PC-3 (cell line): ENCODE measurements around the gene IL1RAPL1. TPM values are rescaled to one million over a fixed set of nuclear protein-coding genes. Genes with fewer than 3 reads are reported as not detected.

Experiments
- ATAC-seq: fragments of 200-7000 bp; cut with Tn5 transposase; 2 replicates; pipeline ENCODE4 v1.9.1; 2020; ENCODE audit warnings: mild to moderate bottlenecking, moderate library complexity
- BruUV-seq: library from RNA; stranded (reverse); fragments of 400-500 nt; replicated peaks from 2 replicates; lab custom pipeline; 2021; lab: Mats Ljungman, UMichigan
- CTCF ChIA-PET: fragments of 300-600 bp; sonication (Branson Sonifier 250); formaldehyde crosslinking; loops from one replicate; lab custom pipeline; 2022; ENCODE audit warnings: antibody characterized with exemption; lab: Charles Lee
- POLR2A ChIA-PET: fragments of 300-600 bp; sonication (Branson Sonifier 250); formaldehyde crosslinking; loops from one replicate; lab custom pipeline; 2022; ENCODE audit warnings: antibody characterized with exemption; ENCODE audit not compliant: unreplicated experiment; lab: Charles Lee
- DNase-seq: peaks from one replicate; pipeline ENCODE4 v3.0.0-alpha.2; 2015
- H2AFZ ChIP-seq: fragments of 300-600 bp; sonication (generic); 2 replicates; pipeline ENCODE4 v1.6.0; 2016; ENCODE audit warnings: antibody characterized with exemption, low read length
- H3F3A ChIP-seq: fragments of 300-600 bp; sonication (generic); one replicate; pipeline ENCODE4 v1.6.0; 2017; ENCODE audit warnings: antibody characterized with exemption, low read length, control low read depth, mild to moderate bottlenecking; ENCODE audit not compliant: unreplicated experiment
- H3K27ac ChIP-seq: fragments of 300-600 bp; sonication (generic); 2 replicates; pipeline ENCODE4 v1.5.1; 2016; ENCODE audit warnings: mild to moderate bottlenecking, low read length
- H3K27me3 ChIP-seq: fragments of 300-600 bp; sonication (generic); 2 replicates; pipeline ENCODE4 v1.6.1; 2016; ENCODE audit warnings: low read length, mixed read lengths
- H3K36me3 ChIP-seq: fragments of 300-600 bp; sonication (generic); 2 replicates; pipeline ENCODE4 v1.6.1; 2016; ENCODE audit warnings: low read depth, mixed run types, low read length, mixed read lengths
- H3K4me1 ChIP-seq: fragments of 300-600 bp; sonication (generic); 2 replicates; pipeline ENCODE4 v1.5.1; 2016; ENCODE audit warnings: low read length; ENCODE audit not compliant: insufficient read depth
- H3K4me2 ChIP-seq: fragments of 300-600 bp; sonication (generic); 2 replicates; pipeline ENCODE4 v1.6.0; 2016; ENCODE audit warnings: low read length
- H3K4me3 ChIP-seq: fragments of 300-600 bp; sonication (generic); 2 replicates; pipeline ENCODE4 v1.5.1; 2016; ENCODE audit warnings: mild to moderate bottlenecking, low read length, mixed read lengths
- H3K79me2 ChIP-seq: fragments of 300-600 bp; sonication (generic); 2 replicates; pipeline ENCODE4 v1.6.1; 2017; ENCODE audit warnings: low read length, mixed read lengths
- H3K9ac ChIP-seq: fragments of 300-600 bp; sonication (generic); 2 replicates; pipeline ENCODE4 v1.6.0; 2016; ENCODE audit warnings: mild to moderate bottlenecking, low read length
- H3K9me2 ChIP-seq: fragments of 300-600 bp; sonication (generic); replicated peaks from 2 replicates; pipeline ENCODE4 v1.6.1; 2016; ENCODE audit warnings: mixed run types, low read length, mixed read lengths
- H3K9me3 ChIP-seq: fragments of 300-600 bp; sonication (generic); 2 replicates; pipeline ENCODE4 v1.6.1; 2016; ENCODE audit warnings: low read length, mixed read lengths
- H4K20me1 ChIP-seq: fragments of 300-600 bp; sonication (generic); 2 replicates; pipeline ENCODE4 v1.6.1; 2016; ENCODE audit warnings: low read length, mixed read lengths
- CTCF ChIP-seq: fragments of 300-600 bp; sonication (generic); conservative IDR thresholded peaks from 2 replicates; pipeline ENCODE4 v1.5.1; 2017; ENCODE audit warnings: antibody characterized with exemption, low read depth, mild to moderate bottlenecking, low read length
- EZH2 ChIP-seq: fragments of 300-600 bp; sonication (generic); IDR thresholded peaks from one replicate; pipeline ENCODE4 v1.6.1; 2017; ENCODE audit warnings: antibody characterized with exemption, mild to moderate bottlenecking, low read length; ENCODE audit not compliant: unreplicated experiment
- EZH2phosphoT487 ChIP-seq: fragments of 300-600 bp; sonication (generic); IDR thresholded peaks from 2 replicates; pipeline ENCODE4 v1.6.1; 2018; ENCODE audit warnings: mild to moderate bottlenecking, antibody characterized with exemption, low read length, borderline replicate concordance
- intact Hi-C: fragments of 100-400 bp; cut with micrococcal nuclease; formaldehyde crosslinking; loops from 2 replicates; pipeline ENCODE4 v1.9.0; 2023
- total RNA-seq: library from RNA; depleted of rRNA; stranded (reverse); fragments of >200 nt; gene quantifications from 2 replicates; pipeline ENCODE4 v1.2.3, GENCODE V29; 2014

Gene IL1RAPL1
- total RNA-seq, 1 experiment from 2014 or later = 0.44 TPM

GRCh38 chrX:29662759-29663503, 1075.7 kb downstream of the IL1RAPL1 start:
- ATAC-seq = peak; percentile 84
- ChIA-PET CTCF (interaction anchor here (0.5 kb wide), 1 partner anchor 1049 kb away, joined by 5 read pairs; no protein-coding TSS in a partner anchor), POLR2A (no interaction called here)
- Histone ChIP-seq H3K9ac (peak overlapping the region; percentile 88), H3F3A (peaks cover 4% of the 10 kb centered on the region), H3K9me2 (no peaks in the 10 kb centered on the region), H3K4me1 (peaks cover 44% of the 10 kb centered on the region), H3K27ac (peak overlapping the region; percentile 100), H3K4me2 (peak overlapping the region; percentile 82), H3K36me3 (no peaks in the 10 kb centered on the region), H4K20me1 (no peaks in the 10 kb centered on the region), H3K79me2 (no peaks in the 10 kb centered on the region), H2AFZ (peak overlapping the region; percentile 56; the same call in 1 of the 2 replicates), H3K27me3 (no peaks in the 10 kb centered on the region), H3K9me3 (no peaks in the 10 kb centered on the region), H3K4me3 (peak overlapping the region; percentile 45)
- TF ChIP-seq CTCF (no peak), EZH2 (no peak), EZH2phosphoT487 (no peak)
- DNase-seq = peak; percentile 95
- BruUV-seq = no TSS peak
- intact Hi-C loops = loop anchor here (1.0 to 5.0 kb wide), 2 partner anchors 46 to 173 kb away; no protein-coding TSS in a partner anchor

- H3K79me2 ChIP-seq = no peaks in the 10 kb centered on the region
- no peak overlapping the region for H3K9ac ChIP-seq
- H3K4me3 ChIP-seq = no peak overlapping the region
- H3K9me3 ChIP-seq = no peaks in the 10 kb centered on the region
- intact Hi-C loops = no loop called here
- POLR2A ChIA-PET = no interaction called here
- H3K27me3 ChIP-seq = no peaks in the 10 kb centered on the region
- peaks cover 42% of the 10 kb centered on the region for H3K4me1 ChIP-seq
- H2AFZ ChIP-seq = peak overlapping the region; percentile 25
- peak overlapping the region; percentile 100 for H3K27ac ChIP-seq
- H3K36me3 ChIP-seq = no peaks in the 10 kb centered on the region
- CTCF ChIA-PET = no interaction called here
- DNase-seq (no peak), ATAC-seq (no peak)
- H3K9me2 ChIP-seq = no peaks in the 10 kb centered on the region
- H3F3A ChIP-seq = peaks cover 4% of the 10 kb centered on the region
- 0 out of 2 replicates have a peak overlapping the region, but pooled peaks have one; percentile 6 for H3K4me2 ChIP-seq
- no TSS peak for BruUV-seq
- H4K20me1 ChIP-seq = no peaks in the 10 kb centered on the region
- TF ChIP-seq EZH2 = no peak
- no peak for TF ChIP-seq EZH2phosphoT487
- no peak for TF ChIP-seq CTCF
Measured at GRCh38 chrX:29665532-29665931, 1078.3 kb downstream of the IL1RAPL1 start.

- no peaks in the 10 kb centered on the region for H3K79me2 ChIP-seq
- no peak for ATAC-seq
- H3K36me3 ChIP-seq = no peaks in the 10 kb centered on the region
- H3K9me2 ChIP-seq = no peaks in the 10 kb centered on the region
- H3F3A ChIP-seq = peaks cover 4% of the 10 kb centered on the region
- H4K20me1 ChIP-seq = no peaks in the 10 kb centered on the region
- intact Hi-C loops = no loop called here
- TF ChIP-seq EZH2 (no peak), CTCF (no peak), EZH2phosphoT487 (no peak)
- H3K27me3 ChIP-seq = no peaks in the 10 kb centered on the region
- CTCF ChIA-PET = no interaction called here
- no peak overlapping the region for H3K27ac ChIP-seq
- POLR2A ChIA-PET = no interaction called here
- no peak overlapping the region for H2AFZ ChIP-seq
- BruUV-seq = no TSS peak
- H3K4me2 ChIP-seq = no peak overlapping the region
- no peaks in the 10 kb centered on the region for H3K9me3 ChIP-seq
- DNase-seq = no peak
- H3K4me3 ChIP-seq = no peak overlapping the region
- no peak overlapping the region for H3K9ac ChIP-seq
- H3K4me1 ChIP-seq = peaks cover 33% of the 10 kb centered on the region
Measured at GRCh38 chrX:29666366-29666765, 1079.1 kb downstream of the IL1RAPL1 start.
